Activated T-cell treated with anti-CD3 and anti-CD28 coated beads, Interleukin-2, amount 50 U/mL, for 48 hours (primary cell): ENCODE measurements around the gene CPNE4.
"Not testable (repeated sequence)": the region's sequence is repeated elsewhere in the genome, so short reads cannot be mapped to it uniquely, and the experiment has no call there.

Source experiments
- DNase-seq, 2 experiments: peaks; one replicate each; pipeline ENCODE4 v3.0.0-alpha.2; 2020

The CPNE4 gene

GRCh38 chr3:131957511-131957910, 77.3 kb downstream of the CPNE4 start:
- no peak for DNase-seq

DNA sequence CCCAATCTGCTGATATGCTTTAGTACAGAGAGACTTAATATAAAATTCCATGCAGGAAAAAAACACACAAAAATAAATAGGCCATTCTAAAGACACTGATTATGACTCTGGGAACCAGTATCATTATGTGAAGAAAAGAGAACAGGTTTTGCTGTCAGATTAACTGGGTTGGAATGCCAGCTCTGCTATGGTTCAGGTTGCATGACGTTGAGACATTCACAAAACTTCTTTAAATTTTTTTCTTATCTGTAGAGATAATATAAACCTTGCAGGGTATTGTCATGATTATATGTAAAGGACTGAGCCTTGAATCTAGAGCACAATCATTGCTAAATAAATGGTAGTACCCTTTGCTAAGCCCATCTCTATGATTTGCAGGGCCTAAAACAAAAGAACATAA, 86.0 kb downstream of the CPNE4 start:
- DNase-seq, result no peak

- no peak for DNase-seq
Measured at GRCh38 chr3:131944676-131945075, 90.1 kb downstream of the CPNE4 start.

DNA sequence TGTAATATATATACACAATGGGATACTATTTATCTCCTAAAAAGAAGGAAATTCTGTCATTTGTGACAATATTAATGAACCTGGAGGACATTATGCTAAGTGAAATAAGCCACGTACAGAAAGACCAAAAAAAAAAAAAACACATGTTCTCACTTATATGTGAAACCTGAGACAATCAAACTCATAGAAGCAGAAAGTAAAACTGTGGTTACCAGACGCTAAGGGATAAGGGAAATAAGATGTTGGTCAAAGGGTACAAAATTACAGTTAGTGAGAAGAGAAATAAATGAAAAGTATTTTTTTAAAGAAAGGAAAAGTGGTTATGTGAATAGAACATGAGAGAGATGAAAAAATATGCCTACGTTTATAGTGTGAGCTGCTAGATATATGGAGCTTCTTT, 101.1 kb downstream of the CPNE4 start:
- no peak for DNase-seq

DNA sequence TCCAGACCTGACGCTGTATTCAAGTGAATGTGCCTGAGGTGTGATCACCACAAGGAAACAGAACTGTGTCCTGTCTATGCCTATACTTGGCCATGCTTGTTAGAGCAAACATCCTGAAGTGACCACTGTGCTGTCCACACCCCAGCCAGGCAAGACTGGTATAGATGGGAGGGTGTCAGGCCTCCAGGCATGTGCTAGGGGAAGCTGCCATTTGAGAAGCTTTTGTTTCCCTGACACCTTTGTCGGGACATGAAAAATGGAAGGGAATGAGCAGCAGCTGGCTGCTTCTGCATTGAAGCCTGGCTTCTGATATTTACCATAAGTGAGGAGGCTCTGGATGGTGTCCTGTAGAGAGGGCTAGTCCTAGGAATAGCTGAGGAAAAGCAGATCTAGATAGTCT, 106.2 kb downstream of the CPNE4 start:
- no peak for DNase-seq

DNA sequence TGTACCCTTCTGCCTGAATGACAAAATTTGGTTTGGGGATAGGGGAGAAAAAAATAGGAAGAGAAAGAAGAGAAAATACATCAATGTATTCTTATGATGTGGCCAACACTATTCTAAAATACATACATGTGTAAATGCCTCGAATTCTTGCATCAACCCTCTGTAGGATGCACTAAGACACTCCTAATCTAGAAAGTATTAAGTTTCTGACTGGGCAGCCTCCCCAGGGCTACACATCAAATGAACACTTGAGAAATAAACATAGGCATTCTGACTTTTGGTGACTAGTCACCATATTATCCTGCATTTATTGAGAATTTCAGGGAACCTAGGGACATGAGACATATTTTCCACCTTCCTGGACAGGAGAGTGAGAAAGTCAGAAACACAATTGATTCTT, 109.2 kb downstream of the CPNE4 start:
- DNase-seq, result no peak

DNA sequence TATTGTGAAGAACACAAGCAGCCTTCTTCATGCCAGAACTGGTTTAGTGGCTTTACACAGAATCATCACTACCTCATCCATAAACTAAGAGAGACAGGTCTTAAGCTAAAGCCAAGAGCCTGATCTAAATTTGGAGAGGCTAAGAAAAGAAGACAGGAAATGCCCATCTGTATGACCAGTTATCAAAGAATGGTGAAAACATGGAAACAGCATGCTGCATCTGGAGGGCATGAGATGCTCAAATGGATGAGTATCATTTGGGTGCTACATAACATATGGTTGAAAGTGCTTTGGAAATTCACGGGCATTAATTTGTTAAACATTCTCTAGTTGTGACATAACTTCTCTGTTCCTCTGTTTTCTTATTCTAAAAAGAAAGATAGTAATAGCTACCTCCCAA, 112.5 kb downstream of the CPNE4 start:
- DNase-seq, result no peak

GRCh38 chr3:131917006-131917405, 117.8 kb downstream of the CPNE4 start:
- DNase-seq, result no peak

DNA sequence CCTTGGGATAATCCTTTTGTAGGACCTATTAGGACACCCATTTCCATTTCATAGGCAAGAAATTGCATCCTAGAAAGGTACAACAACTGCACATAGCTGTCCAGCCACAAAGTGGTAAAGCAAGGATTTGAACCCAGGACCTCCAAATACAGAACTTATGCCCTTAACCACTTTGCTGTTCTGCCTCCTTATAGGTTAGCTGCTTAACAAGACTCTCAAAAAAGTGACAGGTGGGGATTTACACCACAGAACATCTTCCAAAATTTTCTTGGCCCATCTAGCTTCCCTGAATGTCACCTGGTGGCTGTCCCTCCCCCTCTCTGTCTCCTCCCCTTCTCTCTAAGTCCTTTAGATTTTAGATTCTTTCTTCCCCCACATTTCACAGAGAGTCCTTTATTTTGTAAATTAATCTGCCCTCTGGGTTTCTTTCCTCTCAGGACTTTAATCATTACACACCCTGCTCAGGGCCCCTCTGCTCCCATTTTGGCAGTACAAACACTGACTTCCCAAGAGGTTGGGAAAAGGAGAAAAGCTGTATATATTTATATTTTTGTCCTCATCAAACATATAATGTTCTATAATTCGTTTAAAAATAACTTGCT, 120.6 kb downstream of the CPNE4 start:
- DNase-seq, result no peak

DNA sequence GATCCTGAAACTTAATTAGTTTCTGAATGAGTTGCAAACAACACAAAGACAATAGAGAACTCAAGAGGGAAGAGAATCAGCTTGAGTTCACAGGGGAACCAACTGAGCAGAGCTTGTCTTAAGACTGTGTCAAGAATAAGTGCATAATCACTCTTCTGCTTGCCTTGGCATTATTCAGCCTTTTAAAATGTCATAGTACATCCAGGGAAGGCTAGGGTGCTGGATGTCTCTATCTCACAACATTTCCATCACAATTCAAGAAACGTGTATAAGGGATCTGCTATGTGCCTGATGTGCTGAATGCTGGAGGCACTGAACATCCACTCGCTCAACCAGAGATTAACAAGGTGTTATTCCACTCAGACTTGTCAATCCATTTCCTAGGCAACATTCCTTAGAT, 122.6 kb downstream of the CPNE4 start:
- no peak for DNase-seq

DNA sequence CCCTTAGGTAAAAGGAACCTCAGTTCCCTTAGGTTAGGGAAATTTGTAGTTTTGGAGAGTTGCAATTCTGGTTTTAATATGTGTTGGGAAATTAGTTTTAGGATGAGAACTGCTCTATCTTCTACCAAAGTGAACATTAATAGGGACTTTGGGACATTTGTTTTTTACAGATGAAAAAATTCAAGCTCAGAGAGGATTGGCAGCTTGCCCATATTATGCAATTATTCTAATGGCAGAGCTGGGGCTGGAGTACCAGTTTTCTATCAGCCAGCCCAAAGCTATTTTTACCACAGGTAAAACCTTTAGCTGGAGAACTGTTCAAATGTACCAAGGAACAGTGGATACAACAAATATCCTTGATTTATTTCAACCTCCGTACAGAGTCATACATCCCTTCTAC, 127.0 kb downstream of the CPNE4 start:
- DNase-seq, result no peak

GRCh38 chr3:131903988-131904415, 130.8 kb downstream of the CPNE4 start:
- DNase-seq, result no peak

DNA sequence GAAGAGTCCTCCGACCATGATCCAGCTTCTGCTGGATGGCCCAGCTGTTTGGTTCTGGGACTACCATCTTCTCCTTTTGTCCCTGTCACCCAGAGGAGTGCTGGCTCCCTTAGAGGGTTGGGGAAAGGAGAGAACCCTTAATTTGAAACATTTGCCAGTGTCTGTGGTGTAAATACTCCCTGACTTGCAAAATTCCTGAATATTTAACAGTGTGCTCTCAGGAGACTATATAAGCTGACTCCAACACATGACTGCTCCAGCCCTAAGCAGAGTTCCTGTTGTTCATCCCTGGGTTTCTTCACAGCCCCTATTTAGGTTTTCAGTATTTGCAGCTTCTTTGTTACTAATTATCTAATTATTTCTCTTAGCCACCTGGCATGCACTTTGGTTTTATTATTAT, 133.1 kb downstream of the CPNE4 start:
- no peak for DNase-seq

- no peak for DNase-seq
Measured at GRCh38 chr3:131900891-131901290, 133.9 kb downstream of the CPNE4 start.

- DNase-seq, result no peak
Measured at GRCh38 chr3:131899021-131899420, 135.8 kb downstream of the CPNE4 start.

- DNase-seq, result no peak
Measured at GRCh38 chr3:131898346-131898745, 136.5 kb downstream of the CPNE4 start.

DNA sequence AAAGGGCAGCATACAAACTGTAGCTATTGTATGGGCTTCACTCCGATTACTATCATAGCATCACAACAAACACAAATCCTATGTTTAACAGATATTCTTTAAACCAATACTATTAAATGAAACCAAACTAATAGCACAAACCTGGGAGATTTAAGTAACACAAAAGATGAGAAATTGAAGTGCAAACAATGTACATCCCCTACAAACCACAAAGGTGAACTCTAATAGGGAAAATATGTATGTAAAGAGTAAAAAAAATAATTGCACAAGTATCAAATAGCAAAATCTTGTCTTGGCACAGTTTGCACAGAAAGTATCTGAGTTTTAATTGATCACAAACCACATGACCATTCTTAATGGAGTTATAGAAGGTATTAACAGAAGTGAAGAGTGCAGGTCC, 138.5 kb downstream of the CPNE4 start:
- no peak for DNase-seq

DNA sequence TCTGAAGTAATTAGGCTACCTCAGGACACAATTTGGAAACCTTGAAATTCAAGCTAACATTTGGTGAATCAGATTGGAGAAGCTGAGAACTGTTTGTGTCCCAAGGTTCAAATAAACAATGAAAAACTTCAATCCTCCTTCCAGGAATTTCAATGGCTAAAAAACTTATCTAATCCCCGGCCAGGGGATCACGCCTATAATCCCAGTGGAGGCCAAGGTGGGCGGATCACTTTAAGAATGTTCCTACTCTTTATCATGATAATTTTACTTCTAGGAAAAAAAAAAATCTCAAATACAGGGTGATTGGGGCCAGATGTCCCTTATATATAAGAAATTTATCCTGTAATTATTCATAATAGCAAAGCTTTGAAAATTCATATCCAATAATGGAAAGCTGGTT, 139.0 kb downstream of the CPNE4 start:
- DNase-seq, result no peak

GRCh38 chr3:131892331-131892730, 142.5 kb downstream of the CPNE4 start:
- DNase-seq, result no peak

- not testable (repeated sequence) for DNase-seq
Measured at GRCh38 chr3:131885871-131886270, 148.9 kb downstream of the CPNE4 start.

GRCh38 chr3:131883711-131884407, 151.0 kb downstream of the CPNE4 start:
- no peak for DNase-seq

DNA sequence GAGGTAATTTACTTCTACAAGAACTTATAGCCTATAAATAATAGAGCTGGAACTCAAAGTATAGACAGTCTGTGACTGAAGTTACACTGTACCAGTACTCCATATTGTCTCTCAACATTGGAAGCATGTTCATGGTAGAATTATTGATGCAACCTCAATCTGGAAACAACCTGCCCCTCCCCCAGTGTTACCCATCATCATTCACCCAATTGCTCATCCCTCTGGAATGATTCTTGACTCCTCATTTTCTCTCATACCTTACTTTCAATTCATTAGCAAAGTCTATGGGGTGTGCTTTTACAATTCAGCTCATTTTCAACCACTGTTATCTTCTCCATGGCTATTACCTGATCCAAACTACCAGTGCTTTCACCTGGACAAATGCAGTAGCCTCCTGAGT, 151.7 kb downstream of the CPNE4 start:
- no peak for DNase-seq

DNA sequence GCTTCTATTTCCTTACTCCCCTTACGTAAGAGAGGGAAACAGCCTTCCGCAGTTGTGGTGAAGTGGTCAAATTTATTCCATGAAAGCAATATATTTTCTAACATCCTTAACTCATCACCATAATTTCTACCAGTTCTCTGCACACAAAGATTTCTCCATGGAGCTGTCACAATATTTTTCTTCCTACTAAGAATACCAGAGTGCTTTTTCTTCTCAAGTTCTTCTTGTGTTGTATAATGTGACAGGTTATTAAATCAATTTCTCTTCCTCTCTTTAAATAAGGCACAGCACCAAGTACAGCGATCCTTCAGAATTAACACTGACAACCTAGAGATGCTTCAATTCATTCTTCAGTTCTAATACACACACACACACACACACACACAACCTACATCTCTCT, 153.0 kb downstream of the CPNE4 start:
- no peak for DNase-seq

DNA sequence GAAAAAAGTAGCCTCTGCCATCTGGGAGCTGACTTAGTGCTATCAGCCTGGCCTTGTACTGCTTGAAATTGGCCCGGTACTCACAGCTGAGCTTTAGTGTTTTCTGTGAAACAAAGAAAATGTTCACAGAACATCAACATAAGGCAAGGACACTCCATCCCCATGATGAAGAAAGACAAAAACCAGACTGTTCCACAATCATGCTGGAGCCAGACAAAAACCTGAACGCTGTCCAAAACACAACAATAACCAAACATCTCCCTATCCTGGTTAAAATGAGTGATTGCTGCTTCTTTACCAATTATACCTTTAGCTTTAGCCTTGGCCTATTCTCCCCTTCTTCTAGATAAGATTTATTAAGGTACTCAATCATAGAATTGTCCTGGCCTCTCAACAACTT, 153.9 kb downstream of the CPNE4 start:
- no peak for DNase-seq

- DNase-seq, result no peak
Measured at GRCh38 chr3:131868203-131868602, 166.6 kb downstream of the CPNE4 start.
